ENCODE results near the gene CRYGA. TPM values are rescaled to one million over a fixed set of nuclear protein-coding genes. Genes with fewer than 3 reads are reported as not detected.

Gene CRYGA
- total RNA-seq: not detected in 2 replicates

GRCh38 chr2:208163489-208163888 is at the start of gene CRYGA:
Gene CRYGA (minus strand): TSS chr2:208163589. CDS start chr2:208163556, 33 bp downstream.

GRCh38 chr2:208189810-208190503 is 26.6 kb upstream of the CRYGA start, which contains the start of gene C2orf80:
Gene C2orf80 (minus strand): TSS chr2:208190030. CDS start chr2:208186986, 3,044 bp downstream.

DNA sequence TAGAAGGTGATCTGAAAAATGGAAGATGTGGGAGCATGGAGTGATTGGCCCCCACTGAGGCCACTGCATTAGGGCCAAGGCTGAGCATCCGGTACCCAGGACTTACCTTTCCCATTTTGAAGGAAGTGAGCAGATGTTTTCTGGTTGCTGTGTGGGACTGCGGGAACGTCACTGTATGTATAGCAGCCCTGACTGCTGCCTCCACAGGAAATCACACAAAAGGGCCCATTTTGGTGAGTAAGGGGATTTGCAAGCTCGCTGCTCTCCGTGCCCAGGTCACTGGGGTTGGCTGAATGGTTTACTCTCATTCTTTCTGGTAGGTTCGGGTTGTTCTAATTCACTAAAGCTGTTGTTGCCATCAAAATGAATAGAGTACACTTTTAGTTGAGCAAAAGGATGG is 17.4 kb downstream of the CRYGA start, which contains the start of gene CRYGB:
Gene CRYGB, minus strand, starts transcription at position 153 of the 400 bp plus-strand sequence. Its CDS starts 38 bp downstream, at position 115.

GRCh38 chr2:208129744-208130711 is 33.4 kb downstream of the CRYGA start, which contains the start of gene CRYGC:
Gene CRYGC (minus strand): TSS chr2:208129828. CDS start chr2:208129792, 36 bp downstream.

GRCh38 chr2:208124013-208124715 is 39.2 kb downstream of the CRYGA start, which contains the start of gene CRYGD:
Gene CRYGD (minus strand): TSS chr2:208124524. CDS start chr2:208124473, 51 bp downstream.

Other genes starting within 250 kb of the CRYGA start
- gene PLEKHM3, start 138.1 kb downstream of the CRYGA start, total RNA-seq: 3.7 and 13.3 TPM in 2 replicates
- gene CRYGD, start 39.1 kb downstream of the CRYGA start, total RNA-seq: not detected in 2 replicates
- not detected in 2 replicates for gene CRYGC, start 33.8 kb downstream of the CRYGA start, total RNA-seq
- gene CRYGB, start 17.4 kb downstream of the CRYGA start, total RNA-seq: not detected in 2 replicates
- gene C2orf80, start 26.4 kb upstream of the CRYGA start, total RNA-seq: not detected in 2 replicates
- gene IDH1, start 91.5 kb upstream of the CRYGA start, total RNA-seq: 82.6 and 142 TPM in 2 replicates
- 12.4 and 21.7 TPM in 2 replicates for gene PIKFYVE, start 102.7 kb upstream of the CRYGA start, total RNA-seq
- not detected in 2 replicates for gene PTH2R, start 243.2 kb upstream of the CRYGA start, total RNA-seq